GM12878 (cell line): ENCODE results near the gene THAP4. TPM values are rescaled to one million over a fixed set of nuclear protein-coding genes. Genes with fewer than 3 reads are reported as not detected.

ENCODE experiments used
- ATAC-seq: fragments of 200-7000 bp; cut with Tn5 transposase; 3 replicates; pipeline ENCODE4 v1.9.1; 2020; ENCODE audit warnings: mild to moderate bottlenecking, moderate library complexity
- BruUV-seq: library from RNA; stranded (reverse); fragments of 400-500 nt; replicated peaks from 2 replicates; lab custom pipeline; 2021; lab: Mats Ljungman, UMichigan
- CTCF ChIA-PET: fragments of 300-600 bp; sonication (Branson Sonifier 250); formaldehyde crosslinking; extraction: SDS; loops from one replicate; lab custom pipeline; 2021; ENCODE audit warnings: inconsistent platforms; lab: Yijun Ruan, JAX
- POLR2A ChIA-PET: fragments of 350-600 bp; formaldehyde crosslinking; extraction: SDS; loops from one replicate; lab custom pipeline; 2021; ENCODE audit warnings: inconsistent platforms; lab: Charles Lee
- RAD21 ChIA-PET: fragments of 300-600 bp; sonication (Branson Sonifier 250); formaldehyde crosslinking; loops from one replicate; lab custom pipeline; 2023; ENCODE audit warnings: antibody characterized with exemption; ENCODE audit not compliant: unreplicated experiment; lab: Charles Lee
- SMC1A ChIA-PET: fragments of 300-600 bp; sonication (Branson Sonifier 250); formaldehyde crosslinking; loops from one replicate; lab custom pipeline; 2023; ENCODE audit not compliant: unreplicated experiment, uncharacterized antibody; lab: Charles Lee
- DNase-seq: peaks from one replicate; pipeline ENCODE4 v3.0.0-alpha.2; 2011; ENCODE audit warnings: low read depth, low spot score
- FAIRE-seq: peaks from 3 replicates; lab custom pipeline; 2011; peaks lifted over from hg19 to GRCh38; lab: Jason Lieb, UNC
- H2AFZ ChIP-seq: 2 replicates; pipeline ENCODE4 v1.6.0; 2011; ENCODE audit warnings: low read depth, low read length, control low read depth; ENCODE audit not compliant: control insufficient read depth
- H3K27ac ChIP-seq: 2 replicates; pipeline ENCODE4 v1.5.1; 2011; ENCODE audit warnings: control low read depth; ENCODE audit not compliant: control insufficient read depth, insufficient read depth
- H3K27me3 ChIP-seq, 2 experiments: replicated peaks in 1 of 2; 2 replicates each; pipeline versions ENCODE4 v1.6.0 to v1.6.1; 2011; ENCODE audit warnings: low read length in 1 of 2; ENCODE audit not compliant: control insufficient read depth in 2 of 2, insufficient read depth in 2 of 2
- H3K36me3 ChIP-seq, 2 experiments: 2 replicates each; pipeline ENCODE4 v1.5.1; 2011; ENCODE audit warnings: low read length in 1 of 2; ENCODE audit not compliant: control insufficient read depth in 2 of 2, insufficient read depth in 2 of 2
- H3K4me1 ChIP-seq: 2 replicates; pipeline ENCODE4 v1.6.1; 2011; ENCODE audit warnings: mild to moderate bottlenecking, low read length, moderate library complexity, mixed read lengths; ENCODE audit not compliant: control insufficient read depth, insufficient read depth
- H3K4me2 ChIP-seq: 2 replicates; pipeline ENCODE4 v1.6.0; 2011; ENCODE audit warnings: control low read depth; ENCODE audit not compliant: control insufficient read depth, insufficient read depth
- H3K4me3 ChIP-seq: fragments of 200-600 bp; sonication (generic); 2 replicates; pipeline ENCODE4 v1.5.1; 2016
- H3K79me2 ChIP-seq: 2 replicates; pipeline ENCODE4 v1.6.0; 2011; ENCODE audit warnings: low read length; ENCODE audit not compliant: control insufficient read depth, insufficient read depth
- H3K9ac ChIP-seq: 2 replicates; pipeline ENCODE4 v1.8.0; 2011; ENCODE audit warnings: low read length, control low read depth, mixed read lengths; ENCODE audit not compliant: control insufficient read depth, insufficient read depth
- H3K9me3 ChIP-seq: replicated peaks from 3 replicates; pipeline ENCODE4 v1.5.1; 2011; ENCODE audit warnings: mild to moderate bottlenecking, low read length; ENCODE audit not compliant: control insufficient read depth, insufficient read depth
- H4K20me1 ChIP-seq: 2 replicates; pipeline ENCODE4 v1.6.0; 2011; ENCODE audit not compliant: control insufficient read depth, insufficient read depth
- ATF3 ChIP-seq: IDR thresholded peaks from 2 replicates; pipeline ENCODE4 v1.6.1; 2011; ENCODE audit warnings: low read depth, mild to moderate bottlenecking, low read length, moderate library complexity, borderline replicate concordance; ENCODE audit errors: extremely low read depth
- CEBPB ChIP-seq, 2 experiments: fragments of 150-350 bp in 1 of 2; IDR thresholded peaks; 2 replicates each; pipeline ENCODE4 v1.6.1; 2012 to 2014; ENCODE audit warnings: low read depth in 2 of 2, low read length in 2 of 2, borderline replicate concordance in 1 of 2, inconsistent platforms in 1 of 2
- CHD2 ChIP-seq: IDR thresholded peaks from 2 replicates; pipeline ENCODE4 v1.6.1; 2011; ENCODE audit warnings: low read depth, low read length, improper control_type of control experiment, borderline replicate concordance
- CREM ChIP-seq: IDR thresholded peaks from 2 replicates; pipeline ENCODE4 v1.6.1; 2014; ENCODE audit warnings: antibody characterized with exemption, low read depth
- CTCF ChIP-seq, 3 experiments: IDR thresholded peaks in 2 of 3; conservative IDR thresholded peaks in 1 of 3; 2 replicates each; pipeline ENCODE4 v1.5.1; 2011; ENCODE audit warnings: low read depth in 3 of 3, low read length in 3 of 3, mild to moderate bottlenecking in 3 of 3, control low read depth in 2 of 3, moderate library complexity in 2 of 3, inconsistent platforms in 1 of 3, mixed read lengths in 1 of 3; ENCODE audit not compliant: control insufficient read depth in 2 of 3, insufficient read depth in 1 of 3; ENCODE audit errors: extremely low read depth in 1 of 3
- JUND ChIP-seq: IDR thresholded peaks from 2 replicates; pipeline ENCODE4 v1.6.1; 2012; ENCODE audit warnings: low read depth, mild to moderate bottlenecking, low read length, improper control_type of control experiment, moderate library complexity
- KLF5 ChIP-seq: fragments of 450-650 bp; IDR thresholded peaks from 2 replicates; pipeline ENCODE4 v1.6.1; 2014; ENCODE audit warnings: mild to moderate bottlenecking; ENCODE audit not compliant: partially characterized antibody
- MXI1 ChIP-seq: fragments of 150-350 bp; IDR thresholded peaks from 2 replicates; pipeline ENCODE4 v1.6.1; 2011; ENCODE audit warnings: low read depth, mild to moderate bottlenecking, inconsistent platforms, low read length, improper control_type of control experiment
- NKRF ChIP-seq: fragments of 450-650 bp; conservative IDR thresholded peaks from 2 replicates; pipeline ENCODE4 v1.6.1; 2017; ENCODE audit warnings: mild to moderate bottlenecking, moderate library complexity
- RB1 ChIP-seq: fragments of 450-650 bp; formaldehyde crosslinking; IDR thresholded peaks from 2 replicates; pipeline ENCODE4 v1.6.1; 2017; ENCODE audit warnings: mild to moderate bottlenecking, borderline replicate concordance
- RELA ChIP-seq: fragments of 450-650 bp; IDR thresholded peaks from 2 replicates; pipeline ENCODE4 v1.8.0; 2014; ENCODE audit warnings: borderline replicate concordance; ENCODE audit not compliant: partially characterized antibody
- TARDBP ChIP-seq: IDR thresholded peaks from 2 replicates; pipeline ENCODE4 v1.6.1; 2016; ENCODE audit warnings: borderline replicate concordance
- WGBS: methylation state at CpG from one replicate; pipeline ENCODE4 v1.1.6; 2016; ENCODE audit warnings: low lambda C conversion rate; ENCODE audit not compliant: insufficient replicate concordance, insufficient coverage; ENCODE audit errors: missing lambda C conversion rate; 5-methylcytosine and 5-hydroxymethylcytosine counted together
- in situ Hi-C: fragments of 300-500 bp; cut with MboI; formaldehyde crosslinking; loops from 9 replicates; pipeline ENCODE4 v1.14.3; 2018; ENCODE audit warnings: mixed read lengths
- intact Hi-C: fragments of 100-400 bp; cut with micrococcal nuclease; formaldehyde crosslinking; loops from one replicate; pipeline ENCODE4 v1.14.2; 2022; ENCODE audit not compliant: unreplicated experiment
- polyA plus RNA-seq, 11 experiments: library from polyadenylated mRNA; depleted of rRNA in 4 of 11; unstranded in 6 of 11; stranded (reverse) in 5 of 11; fragments of >200 nt; fragmentation: Nextera tagmentation in 4 of 11; fragmentation: Illumina TruSeq in 1 of 11; extraction: Ambion mirVana in 4 of 11; extraction: Trizol in 1 of 11; gene quantifications; 1 replicate in 1 of 11; 2 replicates in 10 of 11; pipeline versions ENCODE4 v1.2.1 to v1.2.3, GENCODE V29; 2011 to 2016; ENCODE audit warnings: inconsistent platforms in 2 of 11, missing spikeins in 2 of 11, low read depth in 1 of 11
- total RNA-seq, 4 experiments: library from RNA; depleted of rRNA in 3 of 4; stranded (reverse); fragments of >200 nt in 3 of 4; fragmentation: Illumina TruSeq in 1 of 4; extraction: Trizol in 1 of 4; gene quantifications; 2 replicates each; pipeline versions ENCODE4 v1.2.1 to v1.2.3, GENCODE V29; 2013 to 2021

The THAP4 gene
- total and polyA plus RNA-seq, 10 of the 15 experiments (the other 5 are each of a cell fraction or from before 2014, with no cell fraction given): 12.9 to 67.7 (median 44.5) TPM

DNA sequence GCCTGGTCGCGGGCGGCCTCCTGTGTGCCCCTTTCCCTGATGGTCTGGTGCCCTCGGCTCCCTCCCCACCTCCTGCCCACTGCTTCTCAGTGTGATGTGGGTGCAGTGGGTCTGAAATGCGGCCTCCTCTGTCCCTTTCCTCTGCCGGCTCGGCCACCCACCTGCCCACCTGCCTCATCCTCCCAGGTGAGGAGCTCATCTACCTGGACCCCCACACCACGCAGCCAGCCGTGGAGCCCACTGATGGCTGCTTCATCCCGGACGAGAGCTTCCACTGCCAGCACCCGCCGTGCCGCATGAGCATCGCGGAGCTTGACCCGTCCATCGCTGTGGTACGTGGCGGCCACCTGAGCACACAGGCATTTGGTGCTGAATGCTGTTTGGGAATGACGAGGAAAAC lies 31.4 kb upstream of the THAP4 start:
- Histone ChIP-seq H2AFZ (no peak overlapping the region), H3K4me2 (no peak overlapping the region), H3K4me1 (no peaks in the 10 kb centered on the region), H3K27ac (no peak overlapping the region), H3K36me3 (peaks cover 0 to 7% of the 10 kb centered on the region in 2 experiments; a peak in 3 of 4 replicates), H3K9ac (no peak overlapping the region), H3K9me3 (no peaks in the 10 kb centered on the region), H3K79me2 (no peaks in the 10 kb centered on the region), H4K20me1 (no peaks in the 10 kb centered on the region), H3K27me3 (no peaks in the 10 kb centered on the region), H3K4me3 (no peak overlapping the region)
- in situ Hi-C loops: no loop called here
- ChIA-PET CTCF (no interaction called here), SMC1A (no interaction called here), RAD21 (no interaction called here), POLR2A (no interaction called here)
- TF ChIP-seq NKRF (no peak), CTCF (IDR thresholded peaks at IDR 0.05 in 2 of 3, conservative IDR thresholded peaks at IDR 0.05 in 1 of 3; ENCODE audit: control insufficient read depth in 2 of 3, extremely low read depth in 1 of 3, insufficient read depth in 1 of 3, low read depth in 3 of 3, low read length in 3 of 3) (no peak), TARDBP (no peak), CHD2 (no peak), CREM (no peak), RB1 (no peak), ATF3 (no peak), KLF5 (no peak), RELA (no peak), CEBPB (IDR thresholded peaks at IDR 0.05; ENCODE audit: borderline replicate concordance in 1 of 2, low read depth in 2 of 2, low read length in 2 of 2) (no peak), MXI1 (no peak), JUND (no peak)
- intact Hi-C loops: no loop called here
- ATAC-seq: no peak
- DNase-seq: no peak
- no TSS peak for BruUV-seq
- WGBS: 95% methylated on average over 21 of the region's 21 CpGs
- FAIRE-seq: no peak
